Omental fat pad (tissue), 4 donors: Measurements from ENCODE around the gene NPAS1. TPM values are rescaled to one million over a fixed set of nuclear protein-coding genes. Genes with fewer than 3 reads are reported as not detected.
"Not testable (repeated sequence)": the region's sequence is repeated elsewhere in the genome, so short reads cannot be mapped to it uniquely, and the experiment has no call there.

ENCODE experiments used
- ATAC-seq: fragments of 150-250 bp; one replicate; pipeline ENCODE4 v1.9.1; 2016; ENCODE audit warnings: mild to moderate bottlenecking, moderate library complexity; ENCODE audit not compliant: low FRiP score
- DNase-seq: peaks from one replicate; pipeline ENCODE4 v3.0.0-alpha.2; 2019; ENCODE audit warnings: low spot score
- total RNA-seq, 4 donors: library from RNA; depleted of rRNA; stranded (reverse); fragments of >200 nt; gene quantifications; one replicate each; pipeline ENCODE4 v1.1.0, GENCODE V29; 2016
- TF ChIP-seq, protein P1 (sequence below), 3 donors: fragments of 450-650 bp; IDR thresholded peaks; one replicate each; pipeline ENCODE4 v1.5.1; 2016 to 2017; ENCODE audit warnings: antibody characterized with exemption in 3 of 3, mild to moderate bottlenecking in 3 of 3, moderate library complexity in 2 of 3

The NPAS1 gene
- total RNA-seq, 4 donors from 2014 or later: 1.3 to 1.4 TPM; not detected in 2

GRCh38 chr19:47075179-47075810 is 55.7 kb downstream of the NPAS1 start:
- TF ChIP-seq, protein P1, sequence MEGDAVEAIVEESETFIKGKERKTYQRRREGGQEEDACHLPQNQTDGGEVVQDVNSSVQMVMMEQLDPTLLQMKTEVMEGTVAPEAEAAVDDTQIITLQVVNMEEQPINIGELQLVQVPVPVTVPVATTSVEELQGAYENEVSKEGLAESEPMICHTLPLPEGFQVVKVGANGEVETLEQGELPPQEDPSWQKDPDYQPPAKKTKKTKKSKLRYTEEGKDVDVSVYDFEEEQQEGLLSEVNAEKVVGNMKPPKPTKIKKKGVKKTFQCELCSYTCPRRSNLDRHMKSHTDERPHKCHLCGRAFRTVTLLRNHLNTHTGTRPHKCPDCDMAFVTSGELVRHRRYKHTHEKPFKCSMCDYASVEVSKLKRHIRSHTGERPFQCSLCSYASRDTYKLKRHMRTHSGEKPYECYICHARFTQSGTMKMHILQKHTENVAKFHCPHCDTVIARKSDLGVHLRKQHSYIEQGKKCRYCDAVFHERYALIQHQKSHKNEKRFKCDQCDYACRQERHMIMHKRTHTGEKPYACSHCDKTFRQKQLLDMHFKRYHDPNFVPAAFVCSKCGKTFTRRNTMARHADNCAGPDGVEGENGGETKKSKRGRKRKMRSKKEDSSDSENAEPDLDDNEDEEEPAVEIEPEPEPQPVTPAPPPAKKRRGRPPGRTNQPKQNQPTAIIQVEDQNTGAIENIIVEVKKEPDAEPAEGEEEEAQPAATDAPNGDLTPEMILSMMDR (IDR thresholded peaks at IDR 0.05): no peak
- DNase-seq: no peak
- ATAC-seq: no peak

DNA sequence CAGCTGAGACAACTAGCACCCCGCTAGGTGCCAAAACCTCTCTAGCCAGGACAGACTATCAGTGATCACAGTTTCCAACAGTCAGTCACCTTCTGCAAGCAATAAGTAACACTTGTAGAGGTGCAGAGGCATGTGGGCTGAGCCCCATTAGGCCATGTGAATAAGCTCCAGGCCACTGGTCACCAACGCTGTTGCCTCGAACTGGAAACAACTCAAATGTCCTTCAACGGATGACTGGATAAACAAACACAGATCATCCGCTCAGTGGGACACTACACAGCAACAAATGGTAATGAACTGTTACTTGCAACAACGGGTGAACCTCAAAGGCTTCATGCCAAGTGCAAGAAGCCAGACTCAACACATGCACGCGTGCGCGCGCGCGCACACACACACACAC is 56.3 kb downstream of the NPAS1 start:
- ATAC-seq (no peak), DNase-seq (no peak)
- TF ChIP-seq, protein P1 (IDR thresholded peaks at IDR 0.05): no peak

DNA sequence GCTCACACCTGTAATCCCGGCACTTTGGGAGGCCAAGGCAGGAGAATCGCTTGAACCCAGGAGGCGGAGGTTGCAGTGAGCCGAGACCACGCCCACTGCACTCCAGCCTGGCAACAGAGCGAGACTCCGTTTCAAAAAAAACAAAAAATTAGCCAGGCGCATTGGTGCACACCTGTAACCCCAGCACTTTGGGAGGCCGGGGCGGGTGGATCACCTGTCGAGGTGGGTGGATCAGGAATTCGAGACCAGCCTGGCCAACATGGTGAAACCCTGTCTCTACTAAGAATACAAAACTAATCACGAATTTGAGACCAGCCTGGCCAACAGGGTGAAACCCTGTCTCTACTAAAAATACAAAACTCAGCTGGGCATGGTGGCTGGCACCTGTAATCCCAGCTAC is 58.7 kb downstream of the NPAS1 start:
- not testable (repeated sequence) for ATAC-seq, DNase-seq

DNA sequence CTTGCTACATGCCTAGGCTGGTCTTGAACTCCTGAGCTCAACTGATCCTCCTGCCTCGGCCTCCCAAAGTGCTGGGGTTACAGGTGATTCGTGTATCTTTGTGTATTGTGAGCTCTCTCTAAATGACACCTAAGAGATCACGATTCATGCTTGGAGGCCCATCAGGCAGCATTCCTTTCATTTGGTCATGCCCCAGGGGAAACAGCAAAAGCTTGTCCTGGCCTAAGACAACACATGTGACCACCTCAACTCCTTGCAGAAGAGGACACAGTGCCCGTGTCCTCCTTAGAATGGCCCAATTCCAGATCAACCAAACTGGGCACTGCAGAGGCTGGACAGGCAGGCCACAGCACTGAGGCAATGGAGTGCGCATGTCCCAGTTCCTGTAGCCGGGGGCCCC is 61.5 kb downstream of the NPAS1 start:
- no peak for ATAC-seq
- TF ChIP-seq, protein P1 (IDR thresholded peaks at IDR 0.05): no peak
- no peak for DNase-seq

- TF ChIP-seq, protein P1 (IDR thresholded peaks at IDR 0.05): no peak
- ATAC-seq (no peak), DNase-seq (no peak)
Measured at GRCh38 chr19:47082493-47082892, 62.9 kb downstream of the NPAS1 start.

GRCh38 chr19:47084879-47085439 is 65.3 kb downstream of the NPAS1 start:
- TF ChIP-seq, protein P1 (IDR thresholded peaks at IDR 0.05): no peak
- DNase-seq: no peak
- ATAC-seq: no peak

- TF ChIP-seq, protein P1 (IDR thresholded peaks at IDR 0.05): no peak
- ATAC-seq (no peak), DNase-seq (no peak)
Measured at GRCh38 chr19:47086280-47086679, 66.6 kb downstream of the NPAS1 start.
